ENCODE data around the gene TFAP2E.
"Not testable (repeated sequence)": the region's sequence is repeated elsewhere in the genome, so short reads cannot be mapped to it uniquely, and the experiment has no call there.

The TFAP2E gene

GRCh38 chr1:35571263-35571662, 1.9 kb upstream of the TFAP2E start:
- no peak overlapping the region for H3K4me3 ChIP-seq (ENCODE audit: low read depth, low read length)
- no peak for DNase-seq (ENCODE audit: low read depth)
- no peak for TF ChIP-seq CTCF (IDR thresholded peaks at IDR 0.05; ENCODE audit: insufficient read depth, low read depth, low read length, missing control alignments)

- DNase-seq (ENCODE audit: low read depth), result no peak
- TF ChIP-seq CTCF (IDR thresholded peaks at IDR 0.05; ENCODE audit: insufficient read depth, low read depth, low read length, missing control alignments), result no peak
- H3K4me3 ChIP-seq (ENCODE audit: low read depth, low read length), result no peak overlapping the region
Measured at GRCh38 chr1:35572296-35572695, 818 bp upstream of the TFAP2E start.

GRCh38 chr1:35574125-35574654, 1.1 kb downstream of the TFAP2E start:
- DNase-seq (ENCODE audit: low read depth), result no peak
- H3K4me3 ChIP-seq (ENCODE audit: low read depth, low read length), result no peak overlapping the region
- no peak for TF ChIP-seq CTCF (IDR thresholded peaks at IDR 0.05; ENCODE audit: insufficient read depth, low read depth, low read length, missing control alignments)

- no peak for DNase-seq (ENCODE audit: low read depth)
- no peak overlapping the region for H3K4me3 ChIP-seq (ENCODE audit: low read depth, low read length)
- TF ChIP-seq CTCF (IDR thresholded peaks at IDR 0.05; ENCODE audit: insufficient read depth, low read depth, low read length, missing control alignments), result no peak
Measured at GRCh38 chr1:35574655-35575415, 1.7 kb downstream of the TFAP2E start.

- no peak for TF ChIP-seq CTCF (IDR thresholded peaks at IDR 0.05; ENCODE audit: insufficient read depth, low read depth, low read length, missing control alignments)
- no peak for DNase-seq (ENCODE audit: low read depth)
- H3K4me3 ChIP-seq (ENCODE audit: low read depth, low read length), result no peak overlapping the region
Measured at GRCh38 chr1:35575416-35575958, 2.4 kb downstream of the TFAP2E start.

- H3K4me3 ChIP-seq (ENCODE audit: low read depth, low read length), result no peak overlapping the region
- no peak for DNase-seq (ENCODE audit: low read depth)
- TF ChIP-seq CTCF (IDR thresholded peaks at IDR 0.05; ENCODE audit: insufficient read depth, low read depth, low read length, missing control alignments), result no peak
Measured at GRCh38 chr1:35576061-35576765, 3.1 kb downstream of the TFAP2E start.

- not testable (repeated sequence) for H3K4me3 ChIP-seq (ENCODE audit: low read depth, low read length); DNase-seq (ENCODE audit: low read depth)
Measured at GRCh38 chr1:35576766-35577070, 3.6 kb downstream of the TFAP2E start.
